ENCODE measurements around the gene CDV3. TPM values are rescaled to one million over a fixed set of nuclear protein-coding genes. Genes with fewer than 3 reads are reported as not detected.

The CDV3 gene
- polyA plus RNA-seq, 1 donor from 2014 or later = 89.3 TPM

DNA sequence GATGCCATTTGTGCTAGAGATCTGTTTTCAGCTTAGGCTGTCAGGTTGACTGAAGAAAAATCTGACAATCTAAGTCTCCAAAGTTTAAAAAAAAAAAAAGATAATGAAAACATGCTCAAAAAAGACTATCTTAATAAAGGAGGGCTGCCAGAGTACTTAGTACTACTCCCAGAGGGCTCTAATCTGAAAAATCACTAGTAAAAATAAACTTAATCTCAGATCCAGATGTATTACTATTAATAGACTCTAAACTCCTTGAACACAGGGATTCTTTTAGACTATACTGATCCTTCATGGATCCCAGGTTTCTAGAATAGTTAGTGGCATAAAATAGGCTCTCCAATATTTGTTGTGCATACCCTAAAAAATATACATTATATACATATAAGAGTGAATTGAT is 54.3 kb downstream of the CDV3 start:
- Histone ChIP-seq H3K4me2 (ENCODE audit: low read length) (no peak overlapping the region), H3K27ac (ENCODE audit: low read length) (no peak overlapping the region), H3K36me3 (ENCODE audit: insufficient read depth, low read length) (no peaks in the 10 kb centered on the region), H3K4me3 (ENCODE audit: low read length) (no peak overlapping the region), H3K9ac (ENCODE audit: low read length) (no peak overlapping the region), H3K27me3 (ENCODE audit: insufficient read depth, low read depth, low read length) (no peaks in the 10 kb centered on the region), H3F3A (ENCODE audit: insufficient read depth, low read length, poor library complexity, severe bottlenecking) (no peaks in the 10 kb centered on the region), H2AFZ (ENCODE audit: low read depth, low read length) (no peak overlapping the region), H4K20me1 (ENCODE audit: insufficient read depth) (no peaks in the 10 kb centered on the region), H3K79me2 (replicated peaks; ENCODE audit: insufficient read depth, low read length) (no peaks in the 10 kb centered on the region), H3K9me2 (ENCODE audit: insufficient read depth, low read length) (no peaks in the 10 kb centered on the region), H3K9me3 (ENCODE audit: low read length) (no peaks in the 10 kb centered on the region)
- TF ChIP-seq EZH2 (IDR thresholded peaks at IDR 0.05; ENCODE audit: borderline replicate concordance, insufficient read depth, low read length, poor library complexity, severe bottlenecking) (no peak), RAD21 (conservative IDR thresholded peaks at IDR 0.05) (no peak), MXI1 (conservative IDR thresholded peaks at IDR 0.05; ENCODE audit: poor library complexity, severe bottlenecking) (no peak), SMC3 (conservative IDR thresholded peaks at IDR 0.05; ENCODE audit: poor library complexity) (no peak), TAF1 (IDR thresholded peaks at IDR 0.05; ENCODE audit: low read depth) (no peak), POLR2AphosphoS5 (IDR thresholded peaks at IDR 0.05) (no peak), EP300 (conservative IDR thresholded peaks at IDR 0.05; ENCODE audit: poor library complexity, severe bottlenecking) (no peak)
- TF ChIP-seq, protein P1, sequence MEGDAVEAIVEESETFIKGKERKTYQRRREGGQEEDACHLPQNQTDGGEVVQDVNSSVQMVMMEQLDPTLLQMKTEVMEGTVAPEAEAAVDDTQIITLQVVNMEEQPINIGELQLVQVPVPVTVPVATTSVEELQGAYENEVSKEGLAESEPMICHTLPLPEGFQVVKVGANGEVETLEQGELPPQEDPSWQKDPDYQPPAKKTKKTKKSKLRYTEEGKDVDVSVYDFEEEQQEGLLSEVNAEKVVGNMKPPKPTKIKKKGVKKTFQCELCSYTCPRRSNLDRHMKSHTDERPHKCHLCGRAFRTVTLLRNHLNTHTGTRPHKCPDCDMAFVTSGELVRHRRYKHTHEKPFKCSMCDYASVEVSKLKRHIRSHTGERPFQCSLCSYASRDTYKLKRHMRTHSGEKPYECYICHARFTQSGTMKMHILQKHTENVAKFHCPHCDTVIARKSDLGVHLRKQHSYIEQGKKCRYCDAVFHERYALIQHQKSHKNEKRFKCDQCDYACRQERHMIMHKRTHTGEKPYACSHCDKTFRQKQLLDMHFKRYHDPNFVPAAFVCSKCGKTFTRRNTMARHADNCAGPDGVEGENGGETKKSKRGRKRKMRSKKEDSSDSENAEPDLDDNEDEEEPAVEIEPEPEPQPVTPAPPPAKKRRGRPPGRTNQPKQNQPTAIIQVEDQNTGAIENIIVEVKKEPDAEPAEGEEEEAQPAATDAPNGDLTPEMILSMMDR (IDR thresholded peaks at IDR 0.05; ENCODE audit: poor library complexity, severe bottlenecking) = no peak
- TF ChIP-seq, protein P2, sequence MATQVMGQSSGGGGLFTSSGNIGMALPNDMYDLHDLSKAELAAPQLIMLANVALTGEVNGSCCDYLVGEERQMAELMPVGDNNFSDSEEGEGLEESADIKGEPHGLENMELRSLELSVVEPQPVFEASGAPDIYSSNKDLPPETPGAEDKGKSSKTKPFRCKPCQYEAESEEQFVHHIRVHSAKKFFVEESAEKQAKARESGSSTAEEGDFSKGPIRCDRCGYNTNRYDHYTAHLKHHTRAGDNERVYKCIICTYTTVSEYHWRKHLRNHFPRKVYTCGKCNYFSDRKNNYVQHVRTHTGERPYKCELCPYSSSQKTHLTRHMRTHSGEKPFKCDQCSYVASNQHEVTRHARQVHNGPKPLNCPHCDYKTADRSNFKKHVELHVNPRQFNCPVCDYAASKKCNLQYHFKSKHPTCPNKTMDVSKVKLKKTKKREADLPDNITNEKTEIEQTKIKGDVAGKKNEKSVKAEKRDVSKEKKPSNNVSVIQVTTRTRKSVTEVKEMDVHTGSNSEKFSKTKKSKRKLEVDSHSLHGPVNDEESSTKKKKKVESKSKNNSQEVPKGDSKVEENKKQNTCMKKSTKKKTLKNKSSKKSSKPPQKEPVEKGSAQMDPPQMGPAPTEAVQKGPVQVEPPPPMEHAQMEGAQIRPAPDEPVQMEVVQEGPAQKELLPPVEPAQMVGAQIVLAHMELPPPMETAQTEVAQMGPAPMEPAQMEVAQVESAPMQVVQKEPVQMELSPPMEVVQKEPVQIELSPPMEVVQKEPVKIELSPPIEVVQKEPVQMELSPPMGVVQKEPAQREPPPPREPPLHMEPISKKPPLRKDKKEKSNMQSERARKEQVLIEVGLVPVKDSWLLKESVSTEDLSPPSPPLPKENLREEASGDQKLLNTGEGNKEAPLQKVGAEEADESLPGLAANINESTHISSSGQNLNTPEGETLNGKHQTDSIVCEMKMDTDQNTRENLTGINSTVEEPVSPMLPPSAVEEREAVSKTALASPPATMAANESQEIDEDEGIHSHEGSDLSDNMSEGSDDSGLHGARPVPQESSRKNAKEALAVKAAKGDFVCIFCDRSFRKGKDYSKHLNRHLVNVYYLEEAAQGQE (IDR thresholded peaks at IDR 0.05; ENCODE audit: borderline replicate concordance) = no peak

DNA sequence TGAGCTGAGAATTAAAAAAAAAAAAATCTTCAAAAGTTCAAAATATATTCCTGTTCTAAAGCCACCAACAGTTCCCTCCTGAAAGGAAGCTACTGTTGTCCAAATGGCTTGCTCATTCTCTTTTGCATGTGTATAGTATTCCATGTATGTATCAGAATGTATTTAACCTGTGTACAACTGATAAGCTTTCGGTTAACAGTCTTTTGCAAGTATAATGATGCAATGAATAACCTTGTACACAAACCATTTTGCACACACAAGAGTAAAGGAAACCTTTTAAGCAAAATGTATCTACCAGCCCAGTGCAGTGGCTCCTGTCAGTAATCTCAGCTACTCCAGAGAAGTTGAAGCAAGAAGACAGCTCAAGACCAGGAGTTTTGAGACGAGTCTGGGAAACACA is 55.7 kb downstream of the CDV3 start:
- no peak overlapping the region for H3K4me2 ChIP-seq (ENCODE audit: low read length)
- H3K4me3 ChIP-seq (ENCODE audit: low read length) = no peak overlapping the region
- no peaks in the 10 kb centered on the region for H4K20me1 ChIP-seq (ENCODE audit: insufficient read depth)
- H3K9me3 ChIP-seq (ENCODE audit: low read length) = no peaks in the 10 kb centered on the region
- no peaks in the 10 kb centered on the region for H3K27me3 ChIP-seq (ENCODE audit: insufficient read depth, low read depth, low read length)
- no peak overlapping the region for H3K9ac ChIP-seq (ENCODE audit: low read length)
- no peaks in the 10 kb centered on the region for H3K79me2 ChIP-seq (replicated peaks; ENCODE audit: insufficient read depth, low read length)
- no peak overlapping the region for H2AFZ ChIP-seq (ENCODE audit: low read depth, low read length)
- no peaks in the 10 kb centered on the region for H3K36me3 ChIP-seq (ENCODE audit: insufficient read depth, low read length)
- no peaks in the 10 kb centered on the region for H3F3A ChIP-seq (ENCODE audit: insufficient read depth, low read length, poor library complexity, severe bottlenecking)
- H3K27ac ChIP-seq (ENCODE audit: low read length) = no peak overlapping the region
- TF ChIP-seq EP300 (conservative IDR thresholded peaks at IDR 0.05; ENCODE audit: poor library complexity, severe bottlenecking) (no peak), POLR2AphosphoS5 (IDR thresholded peaks at IDR 0.05) (no peak), SMC3 (conservative IDR thresholded peaks at IDR 0.05; ENCODE audit: poor library complexity) (no peak), EZH2 (IDR thresholded peaks at IDR 0.05; ENCODE audit: borderline replicate concordance, insufficient read depth, low read length, poor library complexity, severe bottlenecking) (no peak)
- TF ChIP-seq, protein P2 (IDR thresholded peaks at IDR 0.05; ENCODE audit: borderline replicate concordance) = no peak
- no peaks in the 10 kb centered on the region for H3K9me2 ChIP-seq (ENCODE audit: insufficient read depth, low read length)
